Heart right ventricle (tissue), 16 donors: ENCODE results near the gene IL12RB1. TPM values are rescaled to one million over a fixed set of nuclear protein-coding genes. Genes with fewer than 3 reads are reported as not detected.

Experiments
- ATAC-seq, 8 donors: fragments of 200-7000 bp; cut with Tn5 transposase; one replicate each; pipeline ENCODE4 v1.9.1; 2020; ENCODE audit warnings: mild to moderate bottlenecking in 8 of 8, moderate library complexity in 8 of 8, moderate number of reproducible peaks in 1 of 8
- DNase-seq, 2 donors: peaks; one replicate each; pipeline ENCODE4 v3.0.0-alpha.2; 2020
- H3K27ac ChIP-seq, 10 donors: fragments of 200-600 bp; sonication (generic) in 2 of 10; one replicate each; pipeline versions ENCODE4 v1.5.0 to v1.8.0; 2020 to 2022; ENCODE audit warnings: mild to moderate bottlenecking in 3 of 10
- H3K27me3 ChIP-seq, 7 donors: fragments of 200-600 bp; one replicate each; pipeline ENCODE4 v1.8.0; 2021 to 2022; ENCODE audit warnings: mild to moderate bottlenecking in 2 of 7
- H3K36me3 ChIP-seq, 9 donors: fragments of 200-600 bp; sonication (generic) in 1 of 9; one replicate each; pipeline versions ENCODE4 v1.5.0 to v1.8.0; 2020 to 2022; ENCODE audit warnings: mild to moderate bottlenecking in 2 of 9
- H3K4me1 ChIP-seq, 9 donors: fragments of 200-600 bp; sonication (generic) in 1 of 9; one replicate each; pipeline versions ENCODE4 v1.5.0 to v1.8.0; 2020 to 2022; ENCODE audit warnings: mild to moderate bottlenecking in 4 of 9
- H3K4me3 ChIP-seq, 10 donors: fragments of 200-600 bp; sonication (generic) in 2 of 10; one replicate each; pipeline versions ENCODE4 v1.5.0 to v1.8.0; 2020 to 2022; ENCODE audit warnings: mild to moderate bottlenecking in 7 of 10, moderate library complexity in 2 of 10
- H3K9me3 ChIP-seq, 11 donors: fragments of 200-600 bp in 10 of 11; sonication (generic) in 2 of 11; one replicate each; pipeline versions ENCODE4 v1.5.0 to v1.8.0; 2013 to 2022; ENCODE audit warnings: mild to moderate bottlenecking in 2 of 11, control low read depth in 1 of 11, moderate library complexity in 1 of 11
- WGBS, 2 donors: extraction: QIAGEN DNeasy Blood & Tissue Kit; methylation state at CpG; one replicate each; pipeline ENCODE4 v1.1.7; 2013; ENCODE audit warnings: inconsistent platforms in 1 of 2; 5-methylcytosine and 5-hydroxymethylcytosine counted together
- intact Hi-C, 10 donors: fragments of 100-400 bp; cut with DNase I; formaldehyde crosslinking; loops; one replicate each; pipeline versions ENCODE4 v1.11.1 to v1.14.2; 2022
- polyA plus RNA-seq, 2 donors: library from polyadenylated mRNA; stranded (reverse); fragments of 200-250 nt; gene quantifications; one replicate each; pipeline ENCODE4 v1.2.3, GENCODE V29; 2013
- total RNA-seq, 10 donors: library from RNA; stranded (reverse); fragmentation: NEBNext Ultra II Directional in 3 of 10; extraction: Animal tissue kit (Norgen Biotek cat#: 25700) in 3 of 10; gene quantifications; one replicate each; pipeline versions ENCODE4 v1.2.1 to v1.2.4, GENCODE V29; 2021 to 2023
- TF ChIP-seq, protein P1 (sequence below), 9 donors: fragments of 200-600 bp; sonication (generic) in 2 of 9; IDR thresholded peaks; one replicate each; pipeline versions ENCODE4 v1.5.0 to v1.8.0; 2021 to 2022; ENCODE audit warnings: antibody characterized with exemption in 9 of 9, mild to moderate bottlenecking in 5 of 9, moderate library complexity in 1 of 9
- donor health status: Arrhythmogenic right ventricular cardiomyopathy.
- donor health status: ischemic (EF 13 %, LVEDD 7.1; RV severe dilation, severe dysfunction).
- donor health status: healthy with polysubstance abuse.
- donor health status: DM: no; HTN: yes; CAD: no.
- donor health status: DM: no; HTN: no; CAD: no.
- donor health status: ischemic (EF 25% LVEDD 6.9; RV normal size, moderate dysfunction).
- donor health status: ischemic (EF 25% LVEDD 5.7; RV mildly dilated, moderate dysfunction).
- donor health status: healthy.
- donor health status: DM: yes; HTN: yes; CAD: no.
- donor health status: Ischemic cardiomyopathy.
- donor health status: ischemic (EF 35%, LVEDD 5.7; RV mildly dilated, moderate dysfunction).
- donor health status: nonischemic (EF 11% LVEDD 7.7; RV severe dilation, severe dysfunction).
- donor health status: DM: yes; HTN: yes; CAD: no.
- donor health status: PGD.
- donor health status: ischemic (EF 29% LVEDD 5.4; RV normal size, mild dysfunction).
- donor health status: nonischemic (EF 23%, LVEDD 6.1; RV moderate dilation, normal function).

IL12RB1 gene
- total and polyA plus RNA-seq, 12 donors: 0.24 to 5.4 (median 0.44) TPM

DNA sequence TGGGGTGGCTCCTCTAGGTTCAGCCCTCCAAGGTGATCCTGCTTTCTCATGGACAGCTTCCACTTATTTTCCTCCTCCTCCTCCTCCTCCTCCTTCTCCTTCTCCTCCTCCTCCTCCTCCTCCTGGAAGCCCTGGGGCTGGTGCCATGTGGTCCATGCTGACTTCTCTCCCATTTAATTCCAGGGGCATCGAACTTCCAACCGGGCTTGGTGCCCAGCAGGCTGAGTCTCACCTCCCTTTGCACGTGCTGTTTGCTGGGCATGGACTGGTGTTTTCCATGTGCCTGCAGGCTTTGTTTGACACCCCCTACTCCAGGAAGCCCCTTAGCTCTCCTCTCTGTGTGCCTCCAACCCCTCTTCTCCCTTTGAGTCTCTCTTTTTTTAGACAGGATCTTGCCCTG lies 14.5 kb upstream of the IL12RB1 start:
- intact Hi-C loops: no loop called here
- TF ChIP-seq, protein P1, sequence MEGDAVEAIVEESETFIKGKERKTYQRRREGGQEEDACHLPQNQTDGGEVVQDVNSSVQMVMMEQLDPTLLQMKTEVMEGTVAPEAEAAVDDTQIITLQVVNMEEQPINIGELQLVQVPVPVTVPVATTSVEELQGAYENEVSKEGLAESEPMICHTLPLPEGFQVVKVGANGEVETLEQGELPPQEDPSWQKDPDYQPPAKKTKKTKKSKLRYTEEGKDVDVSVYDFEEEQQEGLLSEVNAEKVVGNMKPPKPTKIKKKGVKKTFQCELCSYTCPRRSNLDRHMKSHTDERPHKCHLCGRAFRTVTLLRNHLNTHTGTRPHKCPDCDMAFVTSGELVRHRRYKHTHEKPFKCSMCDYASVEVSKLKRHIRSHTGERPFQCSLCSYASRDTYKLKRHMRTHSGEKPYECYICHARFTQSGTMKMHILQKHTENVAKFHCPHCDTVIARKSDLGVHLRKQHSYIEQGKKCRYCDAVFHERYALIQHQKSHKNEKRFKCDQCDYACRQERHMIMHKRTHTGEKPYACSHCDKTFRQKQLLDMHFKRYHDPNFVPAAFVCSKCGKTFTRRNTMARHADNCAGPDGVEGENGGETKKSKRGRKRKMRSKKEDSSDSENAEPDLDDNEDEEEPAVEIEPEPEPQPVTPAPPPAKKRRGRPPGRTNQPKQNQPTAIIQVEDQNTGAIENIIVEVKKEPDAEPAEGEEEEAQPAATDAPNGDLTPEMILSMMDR (IDR thresholded peaks at IDR 0.05): no peak
- Histone ChIP-seq H3K9me3 (no peaks in the 10 kb centered on the region), H3K27ac (no peak overlapping the region), H3K36me3 (no peaks in the 10 kb centered on the region), H3K4me1 (peaks cover 0 to 36% (median 22%) of the 10 kb centered on the region in 9 donors), H3K27me3 (peaks cover 0 to 64% (median 39%) of the 10 kb centered on the region in 7 donors), H3K4me3 (no peak overlapping the region)
- WGBS, 2 donors: 84 to 85% methylated on average over 3 of the region's 3 CpGs
- no peak for ATAC-seq
- DNase-seq: no peak

GRCh38 chr19:18100710-18101109 lies 14.0 kb upstream of the IL12RB1 start:
- no peak for ATAC-seq

DNA sequence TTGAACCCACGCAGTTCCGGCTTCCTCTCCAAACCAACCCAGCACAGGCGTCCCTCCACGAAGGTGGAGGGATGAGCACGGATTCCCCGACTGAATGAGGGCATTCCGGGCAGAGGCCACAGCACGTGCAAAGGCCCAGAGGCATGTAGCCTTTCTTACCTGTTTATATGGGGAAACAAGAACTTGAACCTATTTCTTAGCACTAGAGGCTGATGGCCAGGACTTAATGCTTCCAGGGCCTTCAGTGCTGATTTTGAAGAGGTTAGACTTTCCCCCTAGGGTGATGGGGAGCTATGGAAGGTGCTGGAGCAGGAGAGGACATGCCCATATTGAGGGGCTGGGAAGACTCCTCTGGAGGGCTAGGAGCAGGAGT lies 12.9 kb upstream of the IL12RB1 start:
- Histone ChIP-seq H3K36me3 (no peaks in the 10 kb centered on the region), H3K27ac (no peak overlapping the region), H3K4me3 (no peak overlapping the region), H3K4me1 (peaks cover 0 to 31% (median 19%) of the 10 kb centered on the region in 9 donors), H3K27me3 (peaks cover 0 to 64% (median 39%) of the 10 kb centered on the region in 7 donors), H3K9me3 (no peaks in the 10 kb centered on the region)
- ATAC-seq (no peak), DNase-seq (no peak)
- intact Hi-C loops: no loop called here
- TF ChIP-seq, protein P1 (IDR thresholded peaks at IDR 0.05): no peak
- 80% methylated on average over 8 of the region's 8 CpGs for WGBS, 2 donors

More at GRCh38 chr19:18100710-18101109, 14.0 kb upstream of the IL12RB1 start:
- WGBS, 2 donors: 19 to 29% methylated on average over 18 of the region's 18 CpGs
- Histone ChIP-seq H3K4me3 (no peak overlapping the region), H3K4me1 (peaks cover 0 to 36% (median 22%) of the 10 kb centered on the region in 9 donors), H3K27me3 (peaks cover 0 to 64% (median 39%) of the 10 kb centered on the region in 7 donors), H3K27ac (no peak overlapping the region), H3K9me3 (no peaks in the 10 kb centered on the region), H3K36me3 (no peaks in the 10 kb centered on the region)
- intact Hi-C loops: no loop called here
- TF ChIP-seq, protein P1 (IDR thresholded peaks at IDR 0.05): no peak
- DNase-seq: no peak

DNA sequence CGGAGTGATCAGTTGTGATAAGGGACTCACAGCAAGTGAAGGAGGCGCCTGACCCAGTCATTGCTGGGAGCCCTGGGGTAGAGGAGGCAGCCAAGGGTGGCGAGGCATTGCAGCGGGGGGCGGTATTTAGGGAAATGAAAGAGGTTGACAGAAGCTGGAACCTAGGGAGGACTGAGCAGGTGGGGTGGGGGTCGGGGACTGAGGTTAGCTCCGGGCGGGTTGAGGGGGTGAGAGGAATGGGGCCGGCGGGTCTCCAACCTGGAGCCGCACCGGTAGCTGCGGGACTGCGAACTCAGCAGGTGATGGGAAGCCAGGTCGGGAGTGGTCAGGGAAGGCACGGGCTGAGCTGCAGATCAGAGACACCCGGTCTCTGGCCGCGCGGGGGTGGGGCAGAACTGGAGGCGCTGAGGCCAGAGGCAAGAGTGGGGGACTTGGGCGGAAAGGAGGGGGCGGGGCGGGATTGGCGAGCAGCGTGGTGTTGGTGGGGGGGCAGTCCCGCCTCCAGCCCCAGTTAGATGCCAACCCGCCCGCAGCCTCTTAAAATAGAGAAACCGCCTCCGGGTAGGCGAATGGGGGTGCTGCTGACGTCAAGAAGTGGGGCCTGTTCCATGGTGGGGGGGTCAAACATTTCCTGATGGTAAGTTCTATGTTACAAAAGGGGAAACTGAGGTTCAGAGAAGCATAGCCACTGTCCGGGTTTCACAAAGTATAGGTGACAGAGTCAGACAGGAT lies 12.3 kb upstream of the IL12RB1 start:
- H3K4me3 ChIP-seq: peak overlapping the region in 1 of 10 donors; percentile 63
- intact Hi-C loops: no loop called here
- H3K27ac ChIP-seq: no peak overlapping the region
- peaks cover 0 to 64% (median 39%) of the 10 kb centered on the region in 7 donors for H3K27me3 ChIP-seq
- 9 to 11% methylated on average over 33 to 34 of the region's 34 CpGs for WGBS, 2 donors
- ATAC-seq (peak in 1 of 8 donors; percentile 11), DNase-seq (no peak)
- H3K9me3 ChIP-seq: no peaks in the 10 kb centered on the region
- H3K36me3 ChIP-seq: no peaks in the 10 kb centered on the region
- TF ChIP-seq, protein P1 (IDR thresholded peaks at IDR 0.05): no peak
- peaks cover 0 to 27% (median 16%) of the 10 kb centered on the region in 9 donors for H3K4me1 ChIP-seq
